ENCODE data around the gene CHST11.
"Not testable (repeated sequence)": the region's sequence is repeated elsewhere in the genome, so short reads cannot be mapped to it uniquely, and the experiment has no call there.

CHST11 gene

DNA sequence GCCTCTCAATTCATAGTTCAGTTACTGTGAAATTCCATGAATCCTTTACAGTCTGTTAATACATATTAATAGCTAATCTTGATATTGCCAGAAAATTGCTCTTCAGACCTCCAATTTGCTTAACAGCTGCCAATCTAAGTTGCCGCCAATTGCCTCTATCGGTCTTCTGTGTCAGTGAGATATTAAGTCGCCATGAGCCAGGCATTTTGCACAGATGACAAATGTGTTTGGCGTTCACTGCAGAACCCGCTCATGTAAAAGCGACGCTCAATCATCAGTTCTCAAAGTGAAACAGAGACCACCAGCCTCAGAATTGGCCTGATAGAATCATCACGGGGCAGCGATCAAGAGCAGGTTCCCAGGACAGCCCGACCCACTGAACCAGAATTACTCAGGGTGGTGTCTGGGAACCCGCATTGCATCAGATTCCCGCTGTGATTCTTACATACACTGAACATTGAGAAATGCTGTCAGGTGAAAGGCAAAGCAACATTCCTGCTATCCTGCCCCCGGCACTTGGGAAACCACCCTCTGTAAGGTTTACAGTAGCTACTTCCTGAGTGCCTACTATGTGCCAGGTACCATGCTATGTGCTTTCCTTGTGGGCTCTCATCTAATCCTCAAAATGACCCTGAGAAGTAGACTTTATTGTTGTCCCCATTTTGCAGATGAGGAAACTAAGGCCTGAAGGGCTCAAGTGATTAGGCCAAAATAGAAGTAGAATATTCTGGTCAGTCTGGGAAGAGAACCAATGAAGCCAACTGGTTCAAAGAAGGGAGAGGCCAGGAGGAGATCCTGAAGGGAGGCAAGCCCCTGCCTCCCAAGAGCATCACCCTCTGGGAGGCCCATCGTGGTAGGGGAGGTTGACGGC lies 285.0 kb downstream of the CHST11 start:
- no peak for DNase-seq (ENCODE audit: low spot score)

DNA sequence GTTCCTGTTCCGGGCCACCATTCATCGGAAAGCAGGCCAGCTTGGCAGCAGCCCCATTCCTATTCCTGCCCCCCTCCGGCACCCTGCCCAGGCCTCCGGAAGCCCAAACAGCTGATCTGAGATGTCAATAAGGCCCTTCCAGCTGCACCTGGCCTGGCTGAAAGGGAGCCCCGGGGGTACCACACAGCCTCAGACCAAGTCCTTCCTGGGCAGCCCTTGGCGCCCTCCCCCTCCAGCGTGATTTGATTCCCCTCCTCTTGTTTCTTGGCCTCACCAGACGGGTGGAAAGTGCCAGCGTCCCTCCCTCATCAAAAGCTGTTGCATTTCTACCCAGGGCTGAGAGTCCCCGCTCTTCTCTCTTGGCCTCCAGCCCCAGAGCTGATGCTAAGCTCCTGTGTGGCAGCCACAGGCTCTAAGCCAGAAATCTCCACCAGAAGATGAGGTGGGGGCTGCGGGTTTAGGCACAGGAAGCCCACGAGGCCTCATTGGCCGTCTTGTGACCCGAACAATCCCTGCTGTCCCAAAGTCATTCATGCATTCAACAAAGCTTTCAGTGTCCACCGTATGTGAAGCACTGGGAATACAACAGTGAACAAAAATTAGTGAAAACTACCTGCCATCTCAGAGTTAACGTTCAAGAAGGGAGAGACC lies 285.9 kb downstream of the CHST11 start:
- DNase-seq (ENCODE audit: low spot score): no peak

DNA sequence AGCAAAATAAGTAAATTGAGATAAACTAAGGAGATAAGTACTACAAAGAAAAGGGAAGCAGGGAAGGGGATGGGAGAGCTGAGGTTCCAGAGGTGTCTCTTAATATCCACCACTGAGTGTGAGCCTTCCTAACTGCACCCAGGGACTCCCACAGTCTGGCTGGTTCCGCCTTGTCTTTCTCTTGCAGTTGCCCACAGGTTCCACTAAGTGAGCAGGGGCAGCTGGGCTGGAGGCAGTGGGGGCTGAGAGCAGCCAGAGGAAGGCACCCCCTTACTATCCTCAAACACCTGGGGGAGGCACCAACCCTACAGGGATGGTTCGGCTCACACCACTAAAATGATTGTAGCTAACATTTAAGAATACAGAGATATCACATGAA lies 286.4 kb downstream of the CHST11 start:
- DNase-seq (ENCODE audit: low spot score): no peak

DNA sequence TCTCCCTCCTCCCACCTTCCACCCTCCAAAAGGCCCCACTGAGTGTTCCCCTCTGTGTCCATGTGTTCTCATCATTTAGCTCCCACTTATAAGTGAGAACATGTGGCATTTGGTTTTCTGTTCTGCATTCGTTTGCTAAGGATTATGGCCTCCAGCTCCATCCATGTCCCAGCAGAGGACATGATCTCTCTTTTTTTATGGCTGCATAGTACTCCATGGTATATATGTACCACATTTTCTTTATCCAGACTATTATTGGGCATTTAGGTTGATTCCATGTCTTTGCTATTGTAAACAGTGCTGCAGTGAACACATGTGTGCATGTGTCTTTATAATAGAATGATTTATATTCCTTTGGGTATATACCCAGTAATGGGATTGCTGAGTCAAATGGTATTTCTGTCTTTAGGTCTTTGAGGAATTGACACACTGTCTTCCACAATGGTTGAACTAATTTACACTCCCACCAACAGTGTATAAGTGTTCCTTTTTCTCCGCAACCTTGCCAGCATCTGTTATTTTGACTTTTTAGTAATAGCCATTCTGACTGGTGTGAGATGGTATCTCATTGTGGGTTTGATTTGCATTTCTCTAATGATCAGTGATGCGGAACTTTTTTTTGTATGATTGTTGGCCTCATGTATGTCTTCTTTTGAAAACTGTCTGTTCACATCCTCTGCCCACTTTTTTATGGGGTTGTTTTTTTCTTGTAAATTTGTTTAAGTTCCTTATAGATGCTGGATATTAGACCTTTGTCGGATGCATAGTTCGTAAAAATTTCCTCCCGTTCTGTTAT lies 287.2 kb downstream of the CHST11 start:
- not testable (repeated sequence) for DNase-seq (ENCODE audit: low spot score)

DNA sequence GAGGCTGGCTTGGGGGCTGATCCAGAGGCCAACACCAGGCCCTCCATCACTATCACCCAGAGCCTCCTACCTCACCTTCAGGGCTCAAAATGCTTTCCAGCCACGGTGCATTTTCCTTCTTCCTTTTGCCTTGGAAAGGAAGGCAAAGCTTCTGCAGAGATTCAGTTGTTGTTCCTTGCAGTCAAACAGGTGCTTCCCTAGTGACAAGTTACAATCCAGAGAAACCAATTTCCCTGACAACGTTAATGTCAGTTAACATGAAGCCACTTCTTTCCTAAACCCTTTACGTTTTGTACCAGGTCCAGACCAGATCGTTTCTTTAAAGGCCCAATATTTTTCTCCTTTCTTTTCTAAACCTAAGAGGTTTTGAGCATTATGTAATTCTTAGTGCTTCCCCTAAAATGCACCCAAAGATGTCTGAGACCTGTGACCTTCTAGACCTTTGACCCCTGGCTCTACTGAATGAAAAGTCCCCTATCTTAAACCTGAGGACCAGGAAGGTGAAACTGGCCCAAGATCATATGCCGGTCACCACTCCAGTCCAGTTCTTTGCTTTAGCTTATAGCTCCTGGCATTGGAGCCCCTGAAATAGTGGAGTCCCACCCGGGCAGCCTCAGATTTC lies 289.8 kb downstream of the CHST11 start:
- DNase-seq (ENCODE audit: low spot score): no peak

DNA sequence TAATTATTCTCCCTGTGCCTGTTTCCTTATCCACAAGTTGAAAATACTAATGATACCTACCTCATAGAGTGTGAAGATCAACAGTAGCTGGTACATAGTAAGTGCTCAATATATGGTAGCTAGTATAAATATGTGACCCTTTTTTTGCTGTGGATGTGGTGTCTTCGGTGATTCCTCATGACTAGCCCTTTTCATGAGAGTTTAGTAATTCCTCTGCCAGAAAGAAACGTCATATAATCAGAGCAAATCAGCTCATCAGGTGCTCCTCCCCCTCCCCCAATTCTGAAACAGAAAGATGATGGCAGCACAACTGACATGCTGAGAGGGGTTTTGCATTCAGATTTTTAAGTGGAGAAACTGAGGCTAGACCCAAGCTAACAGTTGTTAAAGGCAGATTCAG lies 290.6 kb downstream of the CHST11 start:
- DNase-seq (ENCODE audit: low spot score): no peak

DNA sequence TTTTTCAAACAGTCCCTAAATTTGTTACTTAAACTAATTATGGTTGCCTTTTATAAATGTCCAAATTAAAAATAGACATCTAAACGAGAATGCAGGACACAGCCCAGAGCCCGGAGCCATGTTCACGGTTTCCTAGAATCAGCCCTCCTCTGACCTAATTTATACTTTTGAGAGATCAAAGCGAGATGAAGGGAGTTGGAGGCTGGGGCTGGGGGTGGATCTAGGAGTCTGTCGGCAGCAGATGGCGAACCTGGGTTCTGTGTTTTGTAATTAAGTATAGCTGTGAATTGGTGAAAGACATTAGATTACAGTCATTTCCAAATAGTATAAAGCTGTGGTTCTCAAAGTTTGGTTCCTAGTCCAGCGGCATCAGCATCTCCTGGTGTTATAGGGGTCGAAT lies 291.2 kb downstream of the CHST11 start:
- no peak for DNase-seq (ENCODE audit: low spot score)

DNA sequence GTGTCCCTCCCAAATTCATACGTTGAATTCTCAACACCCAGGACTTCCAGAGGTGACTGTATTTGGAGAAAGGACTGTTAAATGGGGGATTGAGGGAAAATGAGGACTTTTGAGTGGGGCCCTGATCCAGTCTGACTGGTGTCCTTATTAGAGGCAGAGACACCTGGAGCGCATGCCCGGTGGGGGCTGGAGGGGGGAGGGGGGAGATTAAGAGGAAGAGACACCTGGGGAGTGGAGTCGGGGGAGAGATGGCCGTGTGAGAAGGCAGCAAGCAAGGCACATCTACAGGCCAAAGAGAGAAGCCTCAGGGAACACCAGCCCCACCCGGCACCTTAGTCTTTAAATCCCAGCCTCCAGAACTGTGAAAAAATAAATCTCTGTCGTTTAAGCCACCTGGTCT lies 291.6 kb downstream of the CHST11 start:
- no peak for DNase-seq (ENCODE audit: low spot score)

DNA sequence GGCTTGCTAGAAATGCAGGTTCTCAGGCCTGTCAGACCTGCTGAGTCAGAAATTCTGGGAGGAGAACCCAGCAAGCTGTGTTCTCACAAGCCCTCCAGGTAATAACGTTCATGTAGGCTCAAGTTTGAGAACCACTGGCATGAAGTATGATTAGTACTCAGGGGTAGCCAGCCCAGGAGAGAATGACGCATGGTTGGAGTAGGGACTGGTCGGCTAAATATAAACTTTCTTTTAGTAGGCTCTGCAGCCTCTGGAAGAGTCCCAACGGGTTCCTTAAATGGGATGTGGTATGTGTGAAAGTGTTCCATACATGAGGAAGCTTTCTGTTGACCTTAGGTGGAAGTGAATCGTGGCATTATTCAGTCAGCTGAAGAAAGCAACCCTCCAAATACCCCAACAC lies 292.0 kb downstream of the CHST11 start:
- no peak for DNase-seq (ENCODE audit: low spot score)

DNA sequence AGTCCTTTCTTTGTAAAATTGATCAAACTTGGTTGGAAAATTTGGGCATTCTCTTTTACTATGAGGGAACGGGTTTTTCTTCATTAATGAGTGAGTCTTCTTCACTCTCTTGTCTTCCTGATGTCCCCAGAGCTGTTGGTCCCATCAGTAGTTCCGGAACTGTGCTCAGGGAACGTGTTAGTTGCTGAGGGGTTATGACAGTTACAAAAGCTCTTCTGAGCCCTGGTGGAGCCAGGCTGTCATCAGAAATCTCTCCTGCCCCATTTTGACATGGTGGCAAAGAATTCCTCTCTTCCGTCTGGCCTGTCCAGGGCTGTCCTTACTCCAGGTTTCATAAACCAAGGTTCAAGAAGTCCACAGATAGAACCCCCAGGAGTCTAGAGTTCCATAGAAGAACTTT lies 292.8 kb downstream of the CHST11 start:
- no peak for DNase-seq (ENCODE audit: low spot score)

DNA sequence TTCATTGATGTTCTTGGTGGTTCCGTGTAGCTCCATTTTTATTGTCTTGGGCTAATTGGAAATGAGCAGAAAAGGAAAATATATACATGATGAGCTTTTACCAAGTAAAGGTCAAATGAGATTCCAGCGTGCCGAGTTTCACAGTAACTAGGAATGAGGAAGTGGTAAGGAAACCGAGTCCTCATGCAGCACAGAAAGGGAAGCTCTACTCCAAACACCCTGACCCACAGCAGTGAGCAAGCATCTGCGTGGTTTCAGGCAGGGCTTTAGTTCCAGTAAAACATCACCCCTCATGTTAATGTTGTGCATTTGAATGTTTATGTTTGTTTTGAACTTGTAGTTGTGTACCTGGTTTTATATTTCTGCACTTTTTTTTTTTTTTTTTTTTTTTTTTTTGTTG lies 293.3 kb downstream of the CHST11 start:
- no peak for DNase-seq (ENCODE audit: low spot score)

DNA sequence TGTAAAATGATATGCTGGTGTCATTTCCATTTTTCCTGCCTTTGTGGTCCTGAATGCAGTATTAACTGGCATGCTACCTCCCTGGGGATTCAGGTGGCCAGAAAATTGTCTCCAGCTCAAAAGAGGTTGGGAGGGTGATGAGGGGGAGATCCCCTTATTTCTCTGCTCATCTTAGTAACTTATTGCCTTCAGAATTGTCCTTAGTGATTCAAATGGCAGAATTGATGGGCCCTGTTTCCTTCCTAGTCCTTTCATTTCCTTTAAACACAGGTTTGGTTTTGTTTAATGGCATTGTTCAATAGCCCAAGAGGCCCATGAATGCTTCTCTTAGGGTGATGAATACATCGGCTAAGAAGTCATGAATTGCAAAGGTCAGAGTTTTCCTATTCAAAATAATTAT lies 294.4 kb downstream of the CHST11 start:
- no peak for DNase-seq (ENCODE audit: low spot score)

DNA sequence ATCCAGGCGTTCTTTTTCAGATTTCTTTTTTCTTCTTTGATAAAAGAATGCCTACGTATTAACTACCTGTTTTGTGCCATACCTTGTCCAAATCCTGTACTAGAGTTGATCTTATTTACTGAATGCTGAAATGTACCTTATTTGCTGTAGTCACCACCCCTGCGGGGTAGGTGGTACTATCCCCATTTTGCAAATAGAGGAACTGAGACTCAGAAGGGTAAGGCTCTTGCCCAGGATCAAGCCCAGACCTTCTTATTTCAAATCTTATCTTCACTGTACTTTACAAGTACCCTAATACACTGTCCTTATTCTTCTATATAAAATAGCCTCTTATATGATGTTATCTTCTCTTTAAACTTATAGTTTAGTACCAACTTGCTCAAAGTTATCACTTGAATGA lies 294.8 kb downstream of the CHST11 start:
- no peak for DNase-seq (ENCODE audit: low spot score)

DNA sequence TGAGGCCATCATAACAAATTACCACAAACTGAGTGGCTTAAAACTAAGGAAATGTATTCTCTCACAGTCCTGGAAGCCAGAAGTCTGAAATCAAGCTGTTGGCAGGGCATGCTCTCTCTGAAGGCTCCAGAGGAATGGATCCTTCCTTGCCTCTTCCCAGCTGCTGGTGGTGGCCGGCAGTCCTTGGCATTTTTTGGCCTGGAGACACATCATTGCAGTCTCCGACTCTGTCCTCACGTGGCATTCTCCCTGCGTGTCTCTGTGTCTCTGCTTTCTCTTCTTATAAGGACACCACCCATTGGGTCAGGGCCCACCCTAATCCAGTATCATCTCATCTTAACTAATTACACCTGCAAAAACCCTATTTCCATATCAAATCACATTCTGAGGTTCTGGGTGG lies 295.3 kb downstream of the CHST11 start:
- no peak for DNase-seq (ENCODE audit: low spot score)

DNA sequence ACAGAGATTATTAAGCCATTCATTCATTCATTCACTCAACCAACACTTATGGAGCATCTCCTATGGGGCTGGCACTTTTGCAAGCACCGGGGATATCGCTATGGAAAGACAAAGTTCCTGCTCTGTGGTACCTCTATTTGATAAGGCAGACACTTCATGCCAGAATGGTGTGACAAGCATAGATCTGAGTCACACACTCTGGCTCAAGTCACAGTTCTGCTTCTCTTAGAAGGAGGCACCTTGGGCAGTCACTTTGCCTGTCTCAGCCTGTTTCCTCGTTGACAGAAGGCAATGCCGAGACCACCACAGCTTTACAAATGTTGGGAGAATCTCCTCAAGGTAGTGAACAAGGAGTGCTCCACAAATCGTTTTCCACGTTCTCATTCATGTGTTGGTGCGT lies 296.1 kb downstream of the CHST11 start:
- no peak for DNase-seq (ENCODE audit: low spot score)

DNA sequence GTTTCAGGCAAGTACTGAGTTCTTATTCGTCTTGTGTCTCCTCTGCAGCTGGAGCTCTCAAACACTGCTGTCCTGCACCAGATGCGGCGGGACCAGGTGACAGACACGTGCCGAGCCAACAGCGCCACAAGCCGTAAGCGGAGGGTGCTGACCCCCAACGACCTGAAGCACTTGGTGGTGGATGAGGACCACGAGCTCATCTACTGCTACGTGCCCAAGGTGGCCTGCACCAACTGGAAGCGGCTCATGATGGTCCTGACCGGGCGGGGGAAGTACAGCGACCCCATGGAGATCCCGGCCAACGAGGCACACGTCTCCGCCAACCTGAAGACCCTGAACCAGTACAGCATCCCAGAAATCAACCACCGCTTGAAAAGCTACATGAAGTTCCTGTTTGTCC lies 300.2 kb downstream of the CHST11 start:
- DNase-seq (ENCODE audit: low spot score): no peak

DNA sequence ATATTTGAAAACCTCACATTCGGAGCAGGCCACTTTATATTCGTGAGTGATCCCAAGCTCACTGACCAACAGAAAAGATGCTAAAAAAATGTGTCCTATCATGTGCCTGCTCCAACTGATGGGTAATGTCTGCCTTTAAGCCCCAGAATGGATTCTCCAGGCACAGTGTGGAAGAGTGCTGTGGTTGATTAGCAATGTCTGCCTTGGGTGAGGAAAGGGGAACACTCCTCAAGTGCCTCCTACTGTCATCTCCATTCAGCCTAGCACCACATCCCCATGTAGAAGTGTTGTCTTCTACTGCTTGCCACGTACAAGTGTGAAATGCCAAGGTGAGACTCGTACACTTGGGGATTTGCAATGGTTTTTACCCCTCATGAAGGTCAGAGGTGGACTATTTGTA lies 302.0 kb downstream of the CHST11 start:
- no peak for DNase-seq (ENCODE audit: low spot score)

DNA sequence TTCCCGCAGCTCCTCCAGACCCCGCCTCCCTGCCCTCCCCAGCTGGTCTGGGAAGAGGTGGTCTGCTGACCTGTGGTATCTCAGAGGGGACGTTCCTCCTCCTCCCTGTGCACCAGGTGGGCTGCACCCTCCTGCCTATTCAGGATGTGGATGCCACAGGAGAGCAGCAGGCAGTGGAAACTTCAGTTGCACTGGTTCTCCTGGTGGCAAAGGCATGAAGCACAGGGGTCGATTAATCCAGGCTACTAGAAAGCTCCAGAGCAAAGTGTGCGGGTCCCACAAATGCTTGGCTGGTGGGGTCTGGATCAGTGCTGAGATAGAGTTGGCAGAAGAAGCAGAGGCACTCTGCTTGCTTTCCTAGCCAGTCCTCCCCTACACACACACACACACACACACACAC lies 304.3 kb downstream of the CHST11 start:
- no peak for DNase-seq (ENCODE audit: low spot score)

DNA sequence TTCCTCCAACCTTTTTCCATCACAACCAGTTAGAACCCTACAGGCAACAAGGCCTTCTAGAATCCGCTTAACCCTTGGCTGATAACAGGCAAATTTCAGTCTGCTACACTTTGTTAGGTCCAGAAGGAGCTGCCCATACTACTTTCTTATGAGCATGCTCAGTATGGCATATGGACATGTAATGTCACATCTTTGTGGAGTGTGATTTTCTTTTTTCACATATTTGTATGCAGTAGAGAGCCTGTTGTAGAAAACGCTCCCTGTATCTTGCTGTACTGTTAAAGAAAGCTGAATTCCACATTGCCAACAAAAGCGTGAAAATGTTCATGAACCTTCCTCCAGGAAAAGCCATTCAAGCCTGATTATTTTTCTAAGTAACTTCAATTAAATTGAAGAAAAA lies 304.9 kb downstream of the CHST11 start:
- DNase-seq (ENCODE audit: low spot score): no peak

DNA sequence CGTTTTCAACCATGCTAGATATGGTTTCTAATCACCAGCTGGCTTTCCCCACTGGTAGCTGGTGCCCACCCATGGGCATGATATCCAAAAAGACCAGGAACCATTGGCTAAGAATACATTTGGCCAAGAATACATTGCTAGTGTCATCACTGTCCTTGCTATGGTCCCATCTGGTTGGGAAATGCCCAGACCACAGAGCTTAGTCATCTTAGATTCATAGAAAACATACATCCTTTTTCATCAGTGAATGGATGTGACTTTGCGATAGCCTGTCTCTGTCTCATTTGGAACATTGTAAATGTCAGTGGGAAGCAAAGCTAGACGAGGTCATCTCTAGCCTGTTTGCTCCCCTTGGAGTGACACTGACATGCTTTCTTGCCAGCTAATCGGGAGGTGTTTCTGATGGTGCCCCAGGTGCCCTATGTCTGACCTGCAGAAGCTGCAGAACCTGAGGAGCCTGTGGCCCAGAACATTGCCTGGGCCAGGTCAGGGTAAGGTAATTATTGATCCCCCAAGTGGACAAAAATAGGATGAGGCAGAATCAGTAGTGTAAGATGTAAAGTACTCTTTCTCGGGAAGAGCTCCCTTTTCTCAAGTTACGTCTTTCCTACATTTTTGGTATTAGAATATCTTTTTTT lies 306.5 kb downstream of the CHST11 start:
- DNase-seq (ENCODE audit: low spot score): no peak

DNA sequence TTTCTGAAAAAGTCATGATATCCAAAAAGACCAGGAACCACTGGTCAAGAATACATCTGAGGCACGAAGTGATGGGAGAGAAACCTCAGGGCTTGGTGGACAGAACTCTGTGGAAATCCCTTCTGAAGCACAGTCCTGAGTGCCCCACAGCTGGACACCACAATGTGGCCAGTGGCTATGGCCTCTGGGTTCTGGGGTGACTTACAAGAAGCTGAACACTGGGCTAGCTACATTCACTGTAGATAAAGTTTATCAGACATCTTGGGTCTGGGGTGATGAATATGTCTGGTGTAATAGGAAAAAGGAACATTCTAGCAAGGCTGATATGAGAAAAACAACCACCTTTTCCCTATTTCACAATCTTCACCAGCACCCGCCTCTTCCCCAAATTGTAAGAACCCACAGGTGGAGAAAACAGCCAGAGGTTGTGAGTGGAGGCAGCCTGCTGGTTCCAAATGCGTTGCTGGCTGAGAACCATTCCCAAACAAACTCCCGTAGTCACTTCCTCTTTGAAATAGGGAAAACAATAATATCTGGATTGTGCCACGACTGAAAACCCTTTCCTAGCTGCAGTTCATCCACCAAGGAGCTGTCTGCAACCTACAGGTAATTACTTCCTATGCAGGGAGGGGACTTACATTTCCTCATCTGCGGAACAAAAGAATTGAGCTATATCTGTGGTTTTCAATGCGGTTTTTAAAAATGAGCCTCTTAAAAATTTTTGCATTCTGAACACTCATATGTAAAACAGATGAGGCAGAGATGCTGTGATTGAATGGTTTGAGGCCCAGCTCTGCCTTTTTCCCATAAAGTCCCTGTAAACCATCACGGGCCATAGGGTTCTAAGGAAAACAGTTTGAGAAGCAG lies 307.7 kb downstream of the CHST11 start:
- no peak for DNase-seq (ENCODE audit: low spot score)
